GM21423 (cell line): ENCODE measurements around the gene TAF9B.
"Not testable (repeated sequence)": the region's sequence is repeated elsewhere in the genome, so short reads cannot be mapped to it uniquely, and the experiment has no call there.

Experiments
- ATAC-seq: cut with Tn5 transposase; IDR thresholded peaks from one replicate; pipeline ENCODE4 v1.9.1; 2021; ENCODE audit warnings: mild to moderate bottlenecking, moderate library complexity; ENCODE audit not compliant: unreplicated experiment

TAF9B gene, protein sequence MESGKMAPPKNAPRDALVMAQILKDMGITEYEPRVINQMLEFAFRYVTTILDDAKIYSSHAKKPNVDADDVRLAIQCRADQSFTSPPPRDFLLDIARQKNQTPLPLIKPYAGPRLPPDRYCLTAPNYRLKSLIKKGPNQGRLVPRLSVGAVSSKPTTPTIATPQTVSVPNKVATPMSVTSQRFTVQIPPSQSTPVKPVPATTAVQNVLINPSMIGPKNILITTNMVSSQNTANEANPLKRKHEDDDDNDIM

DNA sequence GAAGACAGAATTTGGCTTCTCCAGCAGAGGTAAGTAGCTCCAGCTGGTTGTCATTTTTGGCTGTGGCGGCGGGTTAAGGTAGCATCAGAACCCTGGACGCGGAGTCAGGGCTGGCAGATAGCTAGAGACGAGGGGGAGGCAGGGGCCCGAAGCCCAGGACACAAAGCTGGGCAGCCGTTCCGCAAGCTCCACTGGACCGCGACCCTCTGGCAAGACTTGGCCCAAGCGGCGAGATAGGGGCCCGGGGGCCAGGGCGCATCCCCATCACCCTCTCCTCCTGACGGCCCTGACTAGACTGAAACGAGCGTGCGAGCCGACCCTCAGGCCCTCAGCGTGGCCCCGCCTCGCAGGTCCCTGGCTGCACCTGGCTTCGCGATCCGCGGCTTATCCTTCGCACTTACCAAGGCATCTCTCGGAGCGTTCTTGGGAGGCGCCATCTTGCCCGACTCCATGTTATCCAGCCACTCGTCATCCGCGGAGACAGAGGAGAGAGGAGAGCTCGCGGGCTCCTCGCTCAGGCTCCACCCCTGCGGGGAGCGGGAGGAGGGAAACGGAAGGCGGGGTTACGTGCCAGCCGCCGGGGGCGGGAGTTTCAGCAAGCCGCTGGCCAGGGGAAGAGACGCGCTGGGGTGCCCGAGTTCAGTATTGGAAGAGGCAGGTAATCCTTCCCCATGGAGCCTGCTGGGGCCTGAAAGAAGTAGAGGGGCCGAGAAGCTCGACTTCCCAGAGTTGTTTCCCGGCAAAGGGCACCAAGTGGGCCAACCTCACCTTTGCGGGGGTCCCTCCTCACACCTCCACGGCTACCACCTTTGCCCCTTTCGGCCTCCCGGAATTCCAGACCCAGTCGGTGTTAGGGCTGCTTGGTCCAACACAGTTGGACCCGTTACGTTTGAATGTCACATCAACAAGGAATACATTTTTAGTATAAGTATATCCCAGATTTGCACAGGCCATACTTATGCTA, at the start of gene TAF9B:
Gene TAF9B, minus strand, starts transcription at position 491 of the 964 bp plus-strand sequence. Its CDS starts 39 bp downstream, at position 452.
- ATAC-seq: peak; percentile 96

DNA sequence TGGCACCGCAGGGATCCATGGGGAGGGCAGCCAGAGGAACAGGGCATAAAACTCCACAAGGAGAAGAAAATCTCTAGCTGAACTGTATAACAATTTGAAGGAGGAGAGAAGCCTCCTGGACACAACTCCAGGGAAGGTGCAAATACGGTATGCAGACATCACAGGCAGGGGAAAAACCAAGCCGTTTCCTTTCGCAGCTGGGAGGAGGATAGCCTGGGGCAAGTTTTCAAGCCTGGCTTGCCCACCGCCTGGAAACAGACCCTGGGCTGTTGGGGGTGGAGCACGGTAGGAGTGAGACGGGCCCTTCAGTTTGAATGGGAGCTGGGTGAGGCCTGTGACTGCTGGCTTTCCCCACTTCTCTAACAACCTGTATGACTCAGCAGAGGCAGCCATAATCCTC, 43.4 kb upstream of the TAF9B start:
- no peak for ATAC-seq

DNA sequence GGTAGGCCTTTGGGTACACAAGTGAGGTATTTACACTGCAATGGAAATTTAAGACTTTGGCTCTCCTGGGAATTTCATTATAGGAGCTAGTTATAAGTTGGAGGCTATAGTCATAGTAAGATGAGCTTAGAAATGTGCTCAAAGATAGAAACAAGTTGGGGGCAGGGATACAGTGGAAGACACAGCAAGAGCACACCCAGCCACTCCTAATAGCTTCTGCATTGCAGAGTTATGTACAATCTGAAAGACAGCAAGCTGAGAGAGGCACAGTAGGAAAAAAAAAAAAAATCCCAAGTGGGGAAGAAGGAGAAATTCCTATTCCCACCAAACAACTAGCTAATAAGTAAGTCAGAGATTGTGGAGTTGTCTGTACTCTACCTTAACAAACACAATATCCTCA, 41.9 kb upstream of the TAF9B start:
- ATAC-seq: no peak

DNA sequence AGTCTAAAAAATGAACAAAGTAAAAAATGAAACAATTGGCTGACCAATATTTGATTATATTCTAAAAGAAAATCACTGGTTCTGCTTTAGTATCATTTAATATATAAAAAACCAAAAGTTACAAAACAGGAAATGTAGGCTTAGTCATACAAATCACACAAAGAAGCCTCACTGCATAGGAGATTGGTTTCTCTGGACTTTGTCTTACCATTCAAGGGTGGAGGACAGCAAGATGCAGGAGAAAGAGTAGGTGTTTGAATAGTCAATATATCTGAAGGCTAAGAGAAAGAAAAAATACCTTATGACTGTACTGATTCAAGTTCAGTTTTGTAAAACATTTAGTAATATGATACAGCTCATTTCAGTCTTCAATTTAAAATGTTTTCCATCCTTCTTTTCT, 28.6 kb upstream of the TAF9B start:
- no peak for ATAC-seq

DNA sequence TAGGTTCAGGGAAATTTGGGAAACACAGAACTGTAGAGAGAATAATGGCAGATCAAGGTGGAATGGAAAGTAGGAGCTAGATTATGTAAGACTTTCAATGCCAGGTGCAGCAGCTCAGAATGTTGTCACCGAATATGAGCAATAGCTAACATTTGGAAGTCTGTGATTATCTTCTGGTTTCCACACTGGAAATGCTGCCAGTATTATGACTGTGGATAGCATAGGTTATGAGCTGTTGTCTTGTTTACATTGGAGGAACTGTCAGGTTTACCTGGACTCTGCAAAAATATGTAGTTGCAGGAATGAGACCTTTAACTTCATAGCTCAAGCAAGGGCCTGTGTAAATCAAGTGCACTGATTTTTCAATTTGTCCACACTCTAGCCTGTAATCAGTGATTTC, 26.0 kb upstream of the TAF9B start:
- no peak for ATAC-seq

DNA sequence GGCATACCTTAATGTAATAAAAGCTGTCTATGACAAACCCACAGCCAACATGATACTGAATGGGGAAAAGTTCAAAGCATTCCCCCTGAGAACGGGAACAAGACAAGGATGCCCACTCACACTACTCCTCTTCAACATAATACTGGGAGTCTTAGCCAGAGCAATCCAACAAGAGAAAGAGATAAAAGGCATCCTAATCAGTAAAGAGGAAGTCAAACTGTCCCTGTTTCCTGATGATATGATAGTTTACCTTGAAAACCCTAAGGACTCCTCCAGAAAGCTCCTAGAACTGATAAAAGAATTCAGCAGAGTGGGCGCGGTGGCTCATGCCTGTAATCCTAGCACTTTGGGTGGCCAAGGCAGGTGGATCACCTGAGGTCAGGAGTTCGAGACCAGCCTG, 23.7 kb upstream of the TAF9B start:
- not testable (repeated sequence) for ATAC-seq

DNA sequence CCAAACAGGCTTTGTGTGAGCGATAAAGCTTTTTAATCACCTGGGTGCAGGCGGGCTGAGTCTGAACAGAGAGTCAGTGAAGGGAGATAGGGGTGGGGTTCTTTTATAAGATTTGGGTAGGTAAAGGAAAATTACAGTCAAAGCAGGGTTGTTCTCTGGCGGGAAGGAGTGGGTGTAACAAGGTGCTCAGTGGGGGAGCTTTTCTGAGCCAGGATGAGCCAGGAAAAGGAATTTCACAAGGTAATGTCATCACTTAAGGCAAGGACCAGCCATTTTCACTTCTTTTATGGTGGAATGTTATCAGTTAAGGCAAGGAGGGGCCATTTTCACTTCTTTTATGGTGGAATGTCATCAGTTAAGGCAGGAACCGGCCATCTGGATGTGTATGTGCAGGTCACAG, 21.3 kb upstream of the TAF9B start:
- not testable (repeated sequence) for ATAC-seq

DNA sequence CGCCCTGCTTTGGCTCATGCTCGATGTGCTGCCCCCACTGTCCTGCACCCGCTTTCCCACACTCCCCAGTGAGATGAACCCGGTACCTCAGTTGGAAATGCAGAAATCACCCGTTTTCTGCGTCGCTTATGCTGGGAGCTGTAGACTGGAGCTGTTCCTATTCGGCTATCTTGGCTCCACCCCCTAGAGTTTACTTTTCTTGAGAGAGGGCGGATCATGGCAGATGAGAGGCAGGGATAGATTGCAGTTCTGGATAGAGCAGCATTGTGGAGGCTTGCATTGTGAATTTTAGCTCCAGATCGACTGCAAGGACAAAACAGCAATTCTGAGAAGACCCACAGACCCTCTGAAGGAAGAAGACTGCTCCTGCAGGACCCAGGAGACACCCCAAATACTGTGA, 18.4 kb upstream of the TAF9B start:
- ATAC-seq: not testable (repeated sequence)

DNA sequence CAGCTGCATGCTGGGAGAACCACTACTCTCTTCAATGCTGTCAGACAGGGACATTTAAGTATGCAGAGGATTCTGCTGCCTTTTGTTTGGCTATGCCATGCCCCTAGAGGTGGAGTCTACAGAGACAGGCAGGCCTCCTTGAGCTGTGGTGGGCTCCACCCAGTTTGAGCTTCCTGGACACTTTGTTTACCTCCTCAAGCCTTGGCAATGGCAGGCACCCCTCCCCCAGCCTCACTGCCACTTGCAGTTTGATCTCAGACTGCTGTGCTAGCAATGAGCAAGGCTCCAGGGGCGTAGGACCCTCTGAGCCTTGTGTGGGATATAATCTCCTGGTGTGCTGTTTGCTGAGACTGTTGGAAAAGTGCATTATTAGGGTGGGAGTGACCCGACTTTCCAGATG, 17.9 kb upstream of the TAF9B start:
- not testable (repeated sequence) for ATAC-seq

DNA sequence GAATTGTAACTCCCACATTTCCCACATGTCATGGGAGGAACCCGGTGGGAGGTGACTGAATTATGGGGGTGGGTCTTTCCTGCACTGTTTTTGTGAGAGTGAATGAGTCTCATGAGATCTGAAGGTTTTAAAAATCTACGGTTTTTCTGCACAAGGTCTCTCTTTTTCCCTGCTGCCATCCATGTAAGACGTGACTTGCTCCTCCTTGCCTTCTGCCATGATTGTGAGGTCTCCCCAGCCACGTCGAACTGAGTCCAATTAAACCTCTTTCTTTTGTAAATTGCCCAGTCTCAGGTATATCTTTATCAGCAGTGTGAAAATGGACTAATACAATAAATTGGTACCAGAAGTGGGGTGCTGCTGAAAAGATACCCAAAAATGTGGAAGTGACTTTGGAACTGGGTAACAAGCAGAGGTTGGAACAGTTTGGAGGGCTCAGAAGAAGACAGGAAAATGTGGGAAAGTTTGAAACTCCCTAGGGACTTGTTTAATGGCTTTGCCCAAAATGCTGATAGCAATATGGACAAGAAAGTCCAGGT, 7.6 kb upstream of the TAF9B start:
- not testable (repeated sequence) for ATAC-seq

DNA sequence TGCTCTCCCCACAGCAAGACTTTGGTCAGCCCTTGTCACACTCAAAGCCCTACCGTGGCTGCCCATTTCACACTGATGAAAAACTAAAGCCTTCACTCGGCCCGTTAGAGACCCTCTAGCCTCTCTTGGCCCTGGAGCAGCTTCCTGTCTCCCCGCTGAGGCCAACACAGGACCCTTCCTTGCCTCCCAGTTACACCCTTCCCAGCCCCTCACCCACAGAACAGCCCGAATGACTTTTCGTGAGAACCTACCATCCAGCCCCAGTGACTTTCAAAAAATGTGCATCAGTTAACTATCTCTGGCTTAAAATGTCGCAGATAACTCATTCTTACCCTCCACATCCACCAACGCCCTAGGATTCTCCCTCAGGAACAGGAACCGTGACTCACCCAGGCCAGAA, 756 bp upstream of the TAF9B start:
- ATAC-seq: no peak

DNA sequence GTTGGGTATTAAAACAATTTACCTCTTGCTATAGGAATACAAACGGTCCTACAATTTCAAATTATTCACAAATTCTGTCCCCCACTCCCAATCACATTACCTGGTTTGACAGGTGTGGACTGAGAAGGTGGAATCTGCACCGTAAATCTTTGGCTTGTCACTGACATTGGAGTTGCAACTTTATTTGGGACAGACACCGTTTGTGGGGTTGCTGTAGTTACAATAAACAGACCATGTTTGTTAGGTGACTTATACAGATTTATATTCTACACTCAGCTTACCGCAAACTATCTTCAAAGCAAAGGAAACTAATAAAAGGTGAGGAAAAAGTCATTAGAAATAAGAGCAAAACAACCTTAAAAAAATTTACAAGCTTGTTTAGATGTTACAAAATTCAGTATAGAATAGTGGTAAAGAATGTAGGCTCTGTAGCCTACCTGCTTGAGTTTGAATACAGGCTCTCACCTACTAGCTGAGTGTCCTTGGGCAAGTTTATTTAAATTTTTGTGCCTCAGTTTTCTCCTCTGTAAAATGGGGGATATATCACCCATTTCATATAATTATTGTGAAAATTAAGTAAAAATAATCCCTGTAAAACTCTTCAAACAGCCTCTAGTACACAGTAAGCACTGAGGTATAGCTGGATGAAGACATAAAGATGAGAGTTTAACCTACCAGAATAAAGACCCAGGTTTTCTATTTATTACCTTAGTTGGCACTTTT, 6.1 kb downstream of the TAF9B start:
- no peak for ATAC-seq

DNA sequence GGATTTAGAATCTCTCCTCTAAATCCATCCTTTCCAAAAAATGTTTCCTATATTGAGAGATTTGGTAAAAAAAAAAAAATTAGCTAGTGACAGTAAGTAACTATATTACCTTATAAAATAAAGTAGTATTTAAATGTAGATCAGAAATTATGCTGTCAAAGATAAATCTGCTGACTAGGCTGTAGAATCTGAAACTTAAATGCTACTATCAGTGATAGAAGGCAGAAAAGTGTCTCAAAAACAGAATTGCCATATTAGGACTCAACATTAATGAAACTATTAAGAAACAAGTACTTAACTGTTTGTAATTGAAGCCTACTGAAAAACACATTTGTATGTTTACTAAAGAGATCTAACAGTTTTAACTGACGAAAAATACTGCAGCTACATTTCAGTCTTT, 8.3 kb downstream of the TAF9B start:
- no peak for ATAC-seq

DNA sequence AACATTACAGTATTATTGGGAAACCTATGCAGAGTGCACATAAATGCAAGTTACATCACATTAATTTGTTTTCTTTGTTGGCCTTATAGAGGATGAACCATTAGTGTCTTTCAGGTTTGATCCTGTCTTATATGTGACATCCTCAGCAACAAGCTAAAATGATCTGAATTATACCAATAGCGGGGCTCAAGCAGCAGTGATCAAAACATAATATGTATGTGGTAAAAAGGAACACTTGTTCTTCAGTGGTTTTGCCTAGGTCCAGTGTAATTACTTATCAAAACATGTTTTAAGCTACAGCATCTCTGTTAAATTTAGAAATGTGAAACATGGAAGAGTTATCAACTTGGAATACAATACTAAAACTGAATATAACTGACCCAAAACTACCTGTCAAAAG, 9.1 kb downstream of the TAF9B start:
- ATAC-seq: no peak

DNA sequence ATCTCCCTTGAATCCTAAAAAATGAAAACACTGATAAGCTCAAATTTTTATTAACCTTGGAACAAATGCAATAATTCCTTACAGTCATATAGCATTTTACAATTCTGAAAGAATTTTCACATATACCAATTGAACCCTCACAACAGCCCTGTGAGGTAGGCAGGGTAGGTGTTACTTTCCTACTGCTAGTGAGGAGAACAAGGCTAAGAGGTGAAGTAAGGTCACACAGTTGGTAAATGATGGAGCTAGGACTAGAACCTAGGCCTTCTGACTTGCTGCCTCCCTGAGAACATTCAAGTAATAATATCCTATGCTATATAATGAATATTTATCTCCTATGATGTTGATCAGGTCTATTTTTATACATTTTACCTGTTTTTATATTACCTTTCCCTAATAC, 9.7 kb downstream of the TAF9B start:
- no peak for ATAC-seq

DNA sequence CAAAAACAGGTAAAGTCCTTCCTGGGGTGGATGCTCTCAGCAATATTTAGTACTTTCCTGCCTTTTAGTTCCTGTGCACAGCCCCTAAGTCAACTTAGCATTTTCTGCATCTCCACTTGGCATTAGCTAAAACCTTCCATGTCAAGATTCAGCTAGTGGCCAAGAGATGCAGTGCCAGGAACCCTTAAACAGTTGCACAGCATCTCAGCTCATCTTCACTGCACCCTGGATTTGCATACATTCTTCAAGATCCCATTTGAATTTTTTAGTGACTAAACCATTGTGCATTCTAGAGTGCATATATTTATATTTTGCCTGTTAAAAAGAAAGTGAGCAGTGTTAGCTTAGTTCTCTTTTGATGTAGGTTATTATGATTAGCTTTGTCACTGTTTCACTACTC, 13.7 kb downstream of the TAF9B start:
- not testable (repeated sequence) for ATAC-seq

DNA sequence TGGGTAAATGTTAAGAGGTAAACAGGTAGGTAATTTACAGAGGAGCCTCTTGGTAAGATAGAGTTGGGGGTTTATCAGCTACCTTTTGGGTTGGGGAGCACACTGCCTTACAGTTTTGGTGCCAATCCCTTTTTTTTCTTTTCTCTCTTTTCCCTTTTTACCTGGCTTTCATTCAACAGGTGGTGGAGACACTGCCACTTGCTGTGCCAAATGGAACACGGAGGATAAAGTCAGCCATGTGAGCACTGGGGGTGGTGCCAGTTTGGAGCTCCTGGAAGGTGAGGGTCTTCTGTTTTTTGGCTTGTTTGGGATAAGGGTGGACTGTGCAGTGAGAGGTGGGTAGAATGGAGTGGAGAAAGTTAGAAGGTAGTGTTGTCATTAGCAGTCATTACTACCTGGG, 14.3 kb downstream of the TAF9B start:
- no peak for ATAC-seq

DNA sequence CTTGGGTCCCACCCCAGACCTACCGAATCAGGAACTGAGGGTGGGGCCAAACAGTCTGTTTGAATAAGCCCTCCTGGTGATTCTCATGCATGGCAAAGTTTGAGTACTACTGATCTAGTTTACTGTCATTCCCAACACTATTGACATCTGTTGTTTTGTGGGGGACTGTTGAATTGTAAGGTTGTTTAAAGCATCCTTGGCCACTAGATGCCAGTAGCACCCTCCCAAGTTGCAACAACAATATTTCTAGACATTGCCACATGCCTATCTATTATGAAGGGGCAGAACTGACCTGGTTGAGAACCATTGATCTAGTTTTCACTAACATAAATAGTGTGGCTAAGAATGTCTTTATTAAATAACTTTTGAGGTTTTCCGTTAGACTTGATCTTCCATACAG, 15.1 kb downstream of the TAF9B start:
- no peak for ATAC-seq

DNA sequence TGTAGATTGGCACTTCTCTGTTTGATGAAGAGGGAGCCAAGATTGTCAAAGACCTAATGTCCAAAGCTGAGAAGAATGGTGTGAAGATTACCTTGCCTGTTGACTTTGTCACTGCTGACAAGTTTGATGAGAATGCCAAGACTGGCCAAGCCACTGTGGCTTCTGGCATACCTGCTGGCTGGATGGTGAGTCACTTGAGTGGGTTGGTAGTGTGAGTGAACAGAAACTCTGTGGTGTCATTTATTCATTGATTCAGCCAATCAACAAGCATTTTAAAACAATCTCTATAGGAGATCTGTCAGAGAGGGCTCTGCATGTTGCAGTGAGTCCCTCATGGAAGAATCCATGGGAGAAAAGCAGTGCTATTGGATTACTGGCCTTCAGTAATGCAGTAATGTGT, 16.3 kb downstream of the TAF9B start:
- no peak for ATAC-seq

DNA sequence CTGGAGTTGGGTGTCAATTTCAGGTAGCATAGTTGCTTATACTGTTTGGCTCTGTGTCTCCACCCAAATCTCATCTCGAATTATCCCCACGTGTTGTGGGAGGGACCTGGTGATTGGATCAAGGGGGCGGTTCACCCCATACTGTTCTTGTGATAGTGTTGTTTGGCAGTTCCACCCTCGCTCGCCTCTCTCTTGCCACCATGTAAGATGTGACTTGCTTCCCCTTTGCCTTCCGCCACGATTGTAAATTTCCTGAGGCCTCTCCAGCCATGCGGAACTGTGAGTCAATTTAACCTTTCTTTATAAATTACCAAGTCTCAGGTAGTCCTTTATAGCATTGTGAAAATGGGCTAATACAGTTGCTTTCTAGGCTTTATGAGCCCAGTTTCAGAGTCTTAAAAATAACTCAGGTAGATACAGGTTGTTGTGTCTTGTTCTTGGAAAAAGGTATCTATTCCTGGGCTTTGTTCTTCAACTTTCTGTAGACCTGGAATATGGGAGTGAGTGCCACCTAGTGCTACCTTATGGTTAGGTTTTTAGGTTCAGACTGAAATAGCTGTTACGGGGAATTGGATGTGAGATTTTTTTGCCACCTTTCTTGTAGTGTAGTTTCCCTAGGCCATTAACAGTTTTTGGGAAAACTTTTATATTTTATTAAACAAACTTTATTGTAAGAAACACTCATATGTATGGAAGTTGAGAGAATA, 19.8 kb downstream of the TAF9B start:
- ATAC-seq: no peak

DNA sequence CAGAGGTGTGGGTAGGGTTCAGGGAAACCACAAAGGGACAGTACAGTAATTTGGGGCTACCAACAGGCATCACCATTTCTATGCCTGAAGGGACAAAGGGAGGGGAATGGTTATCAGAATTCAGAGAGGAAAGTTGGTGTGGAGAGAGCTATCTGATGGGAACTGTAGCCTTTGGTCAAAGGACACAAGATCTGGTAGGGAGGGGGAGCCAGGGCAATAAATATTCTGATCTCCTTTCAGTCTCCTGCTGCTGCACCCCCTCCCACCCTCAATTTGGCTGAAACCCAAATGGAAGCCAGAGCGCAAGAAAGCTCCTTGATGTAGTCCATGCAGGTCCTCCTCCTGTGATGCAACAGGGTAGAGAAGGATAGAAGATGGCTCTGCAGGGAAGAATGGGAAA, 20.8 kb downstream of the TAF9B start:
- ATAC-seq: no peak
